Activated effector memory CD4-positive, alpha-beta T cell treated with anti-CD3 and anti-CD28 coated beads, Interleukin-2, amount 50 U/mL, for 16 hours (primary cell): ENCODE measurements around the gene DHRS7B.
"Not testable (repeated sequence)": the region's sequence is repeated elsewhere in the genome, so short reads cannot be mapped to it uniquely, and the experiment has no call there.

ENCODE experiments used
- DNase-seq: peaks from one replicate; pipeline ENCODE4 v3.0.0-alpha.2; 2020

DHRS7B gene

GRCh38 chr17:21126645-21127508, at the start of gene DHRS7B:
Gene DHRS7B (plus strand): TSS chr17:21126964. CDS start chr17:21126972, 8 bp downstream.
- DNase-seq = peak; percentile 99

- no peak for DNase-seq
Measured at GRCh38 chr17:21077281-21077680, 49.5 kb upstream of the DHRS7B start.

GRCh38 chr17:21078016-21078780, 48.6 kb upstream of the DHRS7B start:
- DNase-seq = no peak

GRCh38 chr17:21079196-21079595, 47.6 kb upstream of the DHRS7B start:
- DNase-seq = no peak

GRCh38 chr17:21082001-21082436, 44.7 kb upstream of the DHRS7B start:
- no peak for DNase-seq

- DNase-seq = not testable (repeated sequence)
Measured at GRCh38 chr17:21085280-21085679, 41.5 kb upstream of the DHRS7B start.

- DNase-seq = no peak
Measured at GRCh38 chr17:21085707-21086106, 41.1 kb upstream of the DHRS7B start.

GRCh38 chr17:21089145-21089544, 37.6 kb upstream of the DHRS7B start:
- DNase-seq = no peak

- DNase-seq = no peak
Measured at GRCh38 chr17:21089933-21090901, 36.5 kb upstream of the DHRS7B start.

- DNase-seq = no peak
Measured at GRCh38 chr17:21090902-21091618, 35.7 kb upstream of the DHRS7B start.

- DNase-seq = no peak
Measured at GRCh38 chr17:21094298-21094704, 32.5 kb upstream of the DHRS7B start.

- DNase-seq = no peak
Measured at GRCh38 chr17:21095735-21096134, 31.0 kb upstream of the DHRS7B start.

GRCh38 chr17:21096874-21097273, 29.9 kb upstream of the DHRS7B start:
- no peak for DNase-seq

- DNase-seq = peak; percentile 87
Measured at GRCh38 chr17:21098934-21099689, 27.7 kb upstream of the DHRS7B start.

- no peak for DNase-seq
Measured at GRCh38 chr17:21100636-21101035, 26.1 kb upstream of the DHRS7B start.

GRCh38 chr17:21104608-21105007, 22.2 kb upstream of the DHRS7B start:
- no peak for DNase-seq

- DNase-seq = no peak
Measured at GRCh38 chr17:21105064-21105894, 21.5 kb upstream of the DHRS7B start.

GRCh38 chr17:21106316-21106715, 20.4 kb upstream of the DHRS7B start:
- no peak for DNase-seq

- DNase-seq = not testable (repeated sequence)
Measured at GRCh38 chr17:21107067-21107650, 19.6 kb upstream of the DHRS7B start.

- no peak for DNase-seq
Measured at GRCh38 chr17:21108651-21109050, 18.1 kb upstream of the DHRS7B start.
